Measurements from ENCODE around the gene RAB15. TPM values are rescaled to one million over a fixed set of nuclear protein-coding genes. Genes with fewer than 3 reads are reported as not detected.
"Not testable (repeated sequence)": the region's sequence is repeated elsewhere in the genome, so short reads cannot be mapped to it uniquely, and the experiment has no call there.

The RAB15 gene
- total RNA-seq, 5 donors from 2014 or later (not counting 1 experiment from before 2014, with no cell fraction given): 3.9 to 9.7 (median 4.3) TPM

DNA sequence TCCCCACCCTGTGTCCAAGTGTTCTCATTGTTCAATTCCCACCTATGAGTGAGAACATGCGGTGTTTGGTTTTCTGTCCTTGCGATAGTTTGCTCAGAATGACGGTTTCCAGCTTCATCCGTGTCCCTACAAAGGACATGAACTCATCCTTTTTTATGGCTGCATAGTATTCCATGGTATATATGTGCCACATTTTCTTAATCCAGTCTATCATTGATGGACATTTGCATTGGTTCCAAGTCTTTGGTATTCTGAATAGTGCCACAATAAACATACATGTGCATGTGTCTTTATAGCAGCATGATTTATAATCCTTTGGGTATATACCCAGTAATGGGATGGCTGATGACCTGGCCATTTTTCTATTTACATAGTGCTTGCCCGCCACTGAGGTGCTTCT lies 58.7 kb downstream of the RAB15 start:
- CTCF ChIA-PET: interaction anchor here in 1 of 2 donors (3.3 kb wide), 1 partner anchor 14 kb away, joined by 13 read pairs; no protein-coding TSS in a partner anchor
- H3K27me3 Mint-ChIP-seq; H3K36me3 ChIP-seq (ENCODE audit: control insufficient read depth in 2 of 2, extremely low read depth in 1 of 2, insufficient read depth in 1 of 2, low read length in 1 of 2); H3K9me3 ChIP-seq; H3K27me3 ChIP-seq (replicated peaks in 1 of 2; ENCODE audit: control insufficient read depth in 2 of 2, extremely low read depth in 1 of 2, insufficient read depth in 2 of 2, low read length in 1 of 2); ATAC-seq (replicated peaks in 1 of 4); DNase-seq; H3K9me3 Mint-ChIP-seq; H3K4me3 ChIP-seq (ENCODE audit: control insufficient read depth in 1 of 2, extremely low read depth in 1 of 2, low read length in 1 of 2): not testable (repeated sequence)
- Mint-ChIP-seq H3K4me3 (peak overlapping the region; percentile 92 to 98 (median 93)), H3K4me1 (peaks cover 40 to 49% (median 48%) of the 10 kb centered on the region in 3 donors), H3K36me3 (peaks cover 14% of the 10 kb centered on the region), H3K27ac (peak overlapping the region; percentile 89 to 90)
- POLR2A ChIA-PET: interaction anchor here in 1 of 2 donors (0.6 to 2.2 kb wide), 2 partner anchors 14 to 47 kb away, joined by 3 to 10 read pairs; no protein-coding TSS in a partner anchor
- H3K4me1 ChIP-seq (ENCODE audit: control insufficient read depth in 1 of 2, extremely low read depth in 1 of 2, insufficient read depth in 2 of 2, low read length in 2 of 2): peaks cover 16 to 27% of the 10 kb centered on the region in 2 experiments
- peak overlapping the region; percentile 99 for H3K27ac ChIP-seq (ENCODE audit: low read length)
- no CpG with 5 or more reads among the region's 5 CpGs for WGBS (ENCODE audit: insufficient coverage)

GRCh38 chr14:64912261-64912660 lies 59.9 kb downstream of the RAB15 start:
- no CpG with 5 or more reads among the region's 1 CpG for WGBS (ENCODE audit: insufficient coverage)
- Histone ChIP-seq H3K4me3 (ENCODE audit: control insufficient read depth in 1 of 2, extremely low read depth in 1 of 2, low read length in 1 of 2) (no peak overlapping the region), H3K4me1 (ENCODE audit: control insufficient read depth in 1 of 2, extremely low read depth in 1 of 2, insufficient read depth in 2 of 2, low read length in 2 of 2) (peaks cover 14 to 21% of the 10 kb centered on the region in 2 experiments), H3K27me3 (replicated peaks in 1 of 2; ENCODE audit: control insufficient read depth in 2 of 2, extremely low read depth in 1 of 2, insufficient read depth in 2 of 2, low read length in 1 of 2) (no peaks in the 10 kb centered on the region), H3K36me3 (ENCODE audit: control insufficient read depth in 2 of 2, extremely low read depth in 1 of 2, insufficient read depth in 1 of 2, low read length in 1 of 2) (no peaks in the 10 kb centered on the region), H3K9me3 (no peaks in the 10 kb centered on the region), H3K27ac (ENCODE audit: low read length) (no peak overlapping the region)
- no peak overlapping the region for H3K4me3 Mint-ChIP-seq
- peaks cover 8% of the 10 kb centered on the region for H3K36me3 Mint-ChIP-seq
- ATAC-seq (replicated peaks in 1 of 4) (no peak), DNase-seq (no peak)
- peaks cover 3 to 5% of the 10 kb centered on the region in 2 donors for H3K27me3 Mint-ChIP-seq
- no peaks in the 10 kb centered on the region for H3K9me3 Mint-ChIP-seq
- H3K27ac Mint-ChIP-seq: no peak overlapping the region
- peaks cover 28 to 38% (median 36%) of the 10 kb centered on the region in 3 donors for H3K4me1 Mint-ChIP-seq
- CTCF ChIA-PET: no interaction called here
- POLR2A ChIA-PET: no interaction called here

GRCh38 chr14:64910847-64911495 lies 61.2 kb downstream of the RAB15 start:
- H3K4me1 ChIP-seq (ENCODE audit: control insufficient read depth in 1 of 2, extremely low read depth in 1 of 2, insufficient read depth in 2 of 2, low read length in 2 of 2): peaks cover 13 to 14% of the 10 kb centered on the region in 2 experiments
- no peak for ATAC-seq (replicated peaks in 1 of 4)
- H3K36me3 Mint-ChIP-seq: no peaks in the 10 kb centered on the region
- POLR2A ChIA-PET: interaction anchor here in 1 of 2 donors (0.6 kb wide), 1 partner anchor 9 kb away, joined by 4 read pairs; no protein-coding TSS in a partner anchor
- peaks cover 18 to 26% (median 25%) of the 10 kb centered on the region in 3 donors for H3K4me1 Mint-ChIP-seq
- no peak for DNase-seq
- no peaks in the 10 kb centered on the region for H3K9me3 ChIP-seq
- H3K27ac ChIP-seq (ENCODE audit: low read length): no peak overlapping the region
- no peaks in the 10 kb centered on the region for H3K27me3 ChIP-seq (replicated peaks in 1 of 2; ENCODE audit: control insufficient read depth in 2 of 2, extremely low read depth in 1 of 2, insufficient read depth in 2 of 2, low read length in 1 of 2)
- H3K4me3 Mint-ChIP-seq: no peak overlapping the region
- CTCF ChIA-PET: interaction anchor here (0.8 to 1.2 kb wide), 6 partner anchors 19 to 501 kb away, joined by 3 to 7 read pairs (median 4); no protein-coding TSS in a partner anchor
- peaks cover 3 to 10% of the 10 kb centered on the region in 2 donors for H3K27me3 Mint-ChIP-seq
- H3K27ac Mint-ChIP-seq: no peak overlapping the region
- no peaks in the 10 kb centered on the region for H3K9me3 Mint-ChIP-seq
- H3K4me3 ChIP-seq (ENCODE audit: control insufficient read depth in 1 of 2, extremely low read depth in 1 of 2, low read length in 1 of 2): no peak overlapping the region
- no peaks in the 10 kb centered on the region for H3K36me3 ChIP-seq (ENCODE audit: control insufficient read depth in 2 of 2, extremely low read depth in 1 of 2, insufficient read depth in 1 of 2, low read length in 1 of 2)
- WGBS (ENCODE audit: insufficient coverage): 73% methylated on average over 1 of the region's 3 CpGs

GRCh38 chr14:64906022-64906421 lies 66.1 kb downstream of the RAB15 start:
- no peak overlapping the region for H3K27ac Mint-ChIP-seq
- WGBS (ENCODE audit: insufficient coverage): 38% methylated on average over 1 of the region's 6 CpGs
- H3K27me3 ChIP-seq (replicated peaks in 1 of 2; ENCODE audit: control insufficient read depth in 2 of 2, extremely low read depth in 1 of 2, insufficient read depth in 2 of 2, low read length in 1 of 2): peaks cover 0 to 8% of the 10 kb centered on the region in 2 experiments
- no peak overlapping the region for H3K4me3 Mint-ChIP-seq
- no peaks in the 10 kb centered on the region for H3K36me3 Mint-ChIP-seq
- H3K9me3 ChIP-seq: no peaks in the 10 kb centered on the region
- no peaks in the 10 kb centered on the region for H3K9me3 Mint-ChIP-seq
- H3K36me3 ChIP-seq (ENCODE audit: control insufficient read depth in 2 of 2, extremely low read depth in 1 of 2, insufficient read depth in 1 of 2, low read length in 1 of 2): no peaks in the 10 kb centered on the region
- DNase-seq (no peak), ATAC-seq (replicated peaks in 1 of 4) (no peak)
- no peaks in the 10 kb centered on the region for H3K4me1 ChIP-seq (ENCODE audit: control insufficient read depth in 1 of 2, extremely low read depth in 1 of 2, insufficient read depth in 2 of 2, low read length in 2 of 2)
- H3K27me3 Mint-ChIP-seq: peaks cover 3 to 18% of the 10 kb centered on the region in 2 donors
- POLR2A ChIA-PET: interaction anchor here in 1 of 2 donors (0.5 kb wide), 1 partner anchor 83 kb away, joined by 8 read pairs; no protein-coding TSS in a partner anchor
- H3K27ac ChIP-seq (ENCODE audit: low read length): no peak overlapping the region
- H3K4me1 Mint-ChIP-seq: peaks cover 0 to 6% (median 0%) of the 10 kb centered on the region in 3 donors
- H3K4me3 ChIP-seq (ENCODE audit: control insufficient read depth in 1 of 2, extremely low read depth in 1 of 2, low read length in 1 of 2): no peak overlapping the region
- CTCF ChIA-PET: interaction anchor here (0.7 to 1.2 kb wide), 2 partner anchors 14 kb away, joined by 3 to 4 read pairs; no protein-coding TSS in a partner anchor

DNA sequence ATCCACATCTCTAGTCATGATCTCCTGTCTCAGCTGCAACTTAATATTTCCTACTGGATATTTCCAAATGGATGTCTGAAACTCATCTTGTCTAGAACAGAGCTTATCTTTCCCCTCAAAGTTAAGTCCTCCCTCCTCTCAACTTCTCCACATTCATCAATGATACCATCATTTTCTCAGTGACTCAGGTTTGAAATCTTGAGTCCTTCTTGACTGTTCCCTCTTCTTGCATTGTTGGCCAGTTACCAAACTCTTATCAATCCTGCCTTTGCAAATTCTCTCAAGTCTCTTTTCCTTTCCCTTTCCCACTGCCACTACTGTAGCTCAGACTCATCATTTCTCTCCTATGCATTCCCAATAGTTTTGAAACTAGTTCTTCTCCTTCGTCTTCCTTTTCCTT lies 72.2 kb downstream of the RAB15 start:
- H3K27ac Mint-ChIP-seq: no peak overlapping the region
- no peak for DNase-seq

More for the DNA sequence above, 72.2 kb downstream of the RAB15 start:
- H3K9me3 Mint-ChIP-seq: no peaks in the 10 kb centered on the region
- WGBS (ENCODE audit: insufficient coverage): no CpG with 5 or more reads among the region's 1 CpG
- no peak overlapping the region for H3K27ac ChIP-seq (ENCODE audit: low read length)
- H3K4me3 Mint-ChIP-seq: no peak overlapping the region
- CTCF ChIA-PET: interaction anchor here (0.9 to 1.8 kb wide), 3 partner anchors 8 to 67 kb away, joined by 3 to 7 read pairs (median 6); no protein-coding TSS in a partner anchor
- peaks cover 0 to 9% of the 10 kb centered on the region in 2 experiments for H3K27me3 ChIP-seq (replicated peaks in 1 of 2; ENCODE audit: control insufficient read depth in 2 of 2, extremely low read depth in 1 of 2, insufficient read depth in 2 of 2, low read length in 1 of 2)
- H3K27me3 Mint-ChIP-seq: peaks cover 0 to 6% of the 10 kb centered on the region in 2 donors
- no peaks in the 10 kb centered on the region for H3K4me1 Mint-ChIP-seq
- H3K36me3 Mint-ChIP-seq: no peaks in the 10 kb centered on the region
- H3K9me3 ChIP-seq: no peaks in the 10 kb centered on the region
- POLR2A ChIA-PET: interaction anchor here in 1 of 2 donors (0.5 kb wide), 1 partner anchor 111 kb away, joined by 6 read pairs; no protein-coding TSS in a partner anchor
- no peak overlapping the region for H3K4me3 ChIP-seq (ENCODE audit: control insufficient read depth in 1 of 2, extremely low read depth in 1 of 2, low read length in 1 of 2)
- no peaks in the 10 kb centered on the region for H3K36me3 ChIP-seq (ENCODE audit: control insufficient read depth in 2 of 2, extremely low read depth in 1 of 2, insufficient read depth in 1 of 2, low read length in 1 of 2)
- no peaks in the 10 kb centered on the region for H3K4me1 ChIP-seq (ENCODE audit: control insufficient read depth in 1 of 2, extremely low read depth in 1 of 2, insufficient read depth in 2 of 2, low read length in 2 of 2)
- ATAC-seq (replicated peaks in 1 of 4): no peak
